GM23338 (cell line): ENCODE data around the gene PDP2. TPM values are rescaled to one million over a fixed set of nuclear protein-coding genes. Genes with fewer than 3 reads are reported as not detected.

Experiments used
- ATAC-seq: fragments of 200-7000 bp; cut with Tn5 transposase; 3 replicates; pipeline ENCODE4 v1.9.1; 2020
- DNase-seq: peaks from one replicate; pipeline ENCODE4 v3.0.0-alpha.2; 2015; ENCODE audit warnings: low spot score
- H2AFZ ChIP-seq: fragments of 200-600 bp; sonication (generic); 2 replicates; pipeline ENCODE4 v1.8.0; 2016; ENCODE audit warnings: antibody characterized with exemption, mild to moderate bottlenecking, moderate library complexity
- H3F3A ChIP-seq: fragments of 200-600 bp; sonication (generic); replicated peaks from 2 replicates; pipeline ENCODE4 v1.8.0; 2017; ENCODE audit warnings: antibody characterized with exemption, mixed run types, low read depth
- H3K27ac ChIP-seq: fragments of 200-600 bp; sonication (generic); 2 replicates; pipeline ENCODE4 v1.6.1; 2016; ENCODE audit warnings: low read depth
- H3K27me3 ChIP-seq: fragments of 200-600 bp; sonication (generic); 2 replicates; pipeline ENCODE4 v1.8.0; 2016; ENCODE audit warnings: mild to moderate bottlenecking, mixed run types, moderate library complexity; ENCODE audit not compliant: insufficient read depth
- H3K36me3 ChIP-seq: fragments of 200-600 bp; sonication (generic); 2 replicates; pipeline ENCODE4 v1.8.0; 2016; ENCODE audit warnings: mild to moderate bottlenecking; ENCODE audit not compliant: insufficient read depth
- H3K4me1 ChIP-seq: fragments of 200-600 bp; sonication (generic); 2 replicates; pipeline ENCODE4 v1.8.0; 2016; ENCODE audit warnings: mild to moderate bottlenecking, moderate library complexity; ENCODE audit not compliant: insufficient read depth
- H3K4me2 ChIP-seq: fragments of 200-600 bp; sonication (generic); 2 replicates; pipeline ENCODE4 v1.7.1; 2017; ENCODE audit warnings: mixed run types
- H3K4me3 ChIP-seq: fragments of 200-600 bp; sonication (generic); 2 replicates; pipeline ENCODE4 v1.6.1; 2016; ENCODE audit warnings: mixed run types
- H3K79me2 ChIP-seq: fragments of 200-600 bp; sonication (generic); replicated peaks from 2 replicates; pipeline ENCODE4 v1.8.0; 2017; ENCODE audit warnings: mild to moderate bottlenecking; ENCODE audit not compliant: insufficient read depth
- H3K9me2 ChIP-seq: fragments of 200-600 bp; sonication (generic); 2 replicates; pipeline ENCODE4 v1.8.0; 2017; ENCODE audit not compliant: insufficient read depth
- H4K20me1 ChIP-seq: fragments of 200-600 bp; sonication (generic); replicated peaks from 2 replicates; pipeline ENCODE4 v1.8.0; 2017; ENCODE audit warnings: mild to moderate bottlenecking; ENCODE audit not compliant: insufficient read depth
- H3K27ac Mint-ChIP-seq: 2 replicates; pipeline ENCODE4 v1.8.0; 2020; ENCODE audit warnings: inconsistent platforms, mild to moderate bottlenecking, moderate library complexity, mixed read lengths
- H3K27me3 Mint-ChIP-seq: 3 replicates; pipeline ENCODE4 v1.8.0; 2022; ENCODE audit warnings: low read depth, mild to moderate bottlenecking, moderate library complexity, mixed read lengths, inconsistent platforms; ENCODE audit not compliant: insufficient read depth, poor library complexity
- H3K36me3 Mint-ChIP-seq: 3 replicates; pipeline ENCODE4 v1.8.0; 2021; ENCODE audit warnings: low read depth, mild to moderate bottlenecking, inconsistent platforms, moderate library complexity, mixed read lengths
- H3K4me1 Mint-ChIP-seq: 3 replicates; pipeline ENCODE4 v1.8.0; 2020; ENCODE audit warnings: mild to moderate bottlenecking, inconsistent platforms, mixed read lengths
- H3K4me3 Mint-ChIP-seq: 3 replicates; pipeline ENCODE4 v1.8.0; 2021; ENCODE audit warnings: moderate library complexity, mild to moderate bottlenecking, inconsistent platforms, mixed read lengths
- H3K9me3 Mint-ChIP-seq: 3 replicates; pipeline ENCODE4 v1.8.0; 2020; ENCODE audit warnings: moderate library complexity, mild to moderate bottlenecking, inconsistent platforms, mixed read lengths
- CTCF ChIP-seq, 2 experiments: fragments of 200-600 bp in 1 of 2; sonication (generic) in 1 of 2; conservative IDR thresholded peaks; 2 replicates each; pipeline versions ENCODE4 v1.5.1 to v1.6.1; 2016 to 2017; ENCODE audit warnings: antibody characterized with exemption in 2 of 2, low read depth in 2 of 2, mild to moderate bottlenecking in 2 of 2, moderate library complexity in 1 of 2
- POLR2AphosphoS5 ChIP-seq: IDR thresholded peaks from 2 replicates; pipeline ENCODE4 v1.6.1; 2016; ENCODE audit warnings: antibody characterized with exemption, low read depth
- ZNF331 ChIP-seq: fragments of 250-450 bp; sonication (Bioruptor Pico); IDR thresholded peaks from 2 replicates; pipeline ENCODE4 v1.5.0; 2020; ENCODE audit warnings: low read depth, mild to moderate bottlenecking, moderate library complexity
- ZNF462 ChIP-seq: fragments of 250-450 bp; sonication (Bioruptor Pico); IDR thresholded peaks from 2 replicates; pipeline ENCODE4 v1.5.0; 2020; ENCODE audit warnings: mild to moderate bottlenecking, moderate library complexity
- polyA plus RNA-seq: library from polyadenylated mRNA; unstranded; fragments of >200 nt; fragmentation: Nextera tagmentation; extraction: Ambion mirVana; gene quantifications from 2 replicates; pipeline ENCODE4 v1.2.1, GENCODE V29; 2016
- total RNA-seq: library from RNA; depleted of rRNA; stranded (reverse); fragments of >200 nt; shearing (Covaris generic); gene quantifications from 2 replicates; pipeline ENCODE4 v1.2.3, GENCODE V29; 2014

PDP2 gene
- total and polyA plus RNA-seq, 2 experiments from 2014 or later, result 9.0 to 23.2 TPM

- TF ChIP-seq ZNF462 (CRISPR knock-in tag), result no peak
- no peak for TF ChIP-seq ZNF331 (CRISPR knock-in tag)
These were observed 13.7 kb downstream of the PDP2 start (continued) for GRCh38 chr16:66894055-66894454.

- no peak overlapping the region for H2AFZ ChIP-seq
These were observed 14.8 kb downstream of the PDP2 start for GRCh38 chr16:66894948-66895688.

More at GRCh38 chr16:66894948-66895688, 14.8 kb downstream of the PDP2 start:
- DNase-seq, result peak; percentile 79
- no peak overlapping the region for H3K4me2 ChIP-seq
- H3K27me3 ChIP-seq, result no peaks in the 10 kb centered on the region
- Mint-ChIP-seq H3K27ac (no peak overlapping the region), H3K4me3 (no peak overlapping the region), H3K9me3 (no peaks in the 10 kb centered on the region; the same call in 2 of the 3 replicates), H3K36me3 (peaks cover 7% of the 10 kb centered on the region; the same call in 1 of the 3 replicates), H3K27me3 (peaks cover 8% of the 10 kb centered on the region), H3K4me1 (peaks cover 7% of the 10 kb centered on the region; the same call in 2 of the 3 replicates)
- no peaks in the 10 kb centered on the region; the same call in 1 of the 2 replicates for H4K20me1 ChIP-seq
- ATAC-seq, result peak; percentile 90
- H3K79me2 ChIP-seq, result no peaks in the 10 kb centered on the region
- H3K9me2 ChIP-seq, result no peaks in the 10 kb centered on the region
- TF ChIP-seq CTCF (conservative IDR thresholded peaks at IDR 0.05; ENCODE audit: low read depth in 2 of 2) (peak; percentile 71 to 95), POLR2AphosphoS5 (no peak)
- no peak overlapping the region for H3K4me3 ChIP-seq
- H3K36me3 ChIP-seq, result no peaks in the 10 kb centered on the region
- H3K27ac ChIP-seq, result no peak overlapping the region
- 0 out of 2 replicates have a peak, but pooled peaks cover 4% of the 10 kb centered on the region for H3F3A ChIP-seq
- peaks cover 5% of the 10 kb centered on the region; the same call in 1 of the 2 replicates for H3K4me1 ChIP-seq
